Stomach (tissue), 4 donors: ENCODE results near the gene SF3B6.

Source experiments
- POLR2AphosphoS5 ChIP-seq, 3 donors: sonication (generic); formaldehyde crosslinking; IDR thresholded peaks; one replicate each; pipeline ENCODE4 v1.6.1; 2016; ENCODE audit warnings: antibody characterized with exemption in 3 of 3
- TF ChIP-seq, protein P1 (sequence below), 7 experiments: fragments of 450-650 bp in 4 of 7; fragments of 200-600 bp in 3 of 7; sonication (generic) in 3 of 7; IDR thresholded peaks; one replicate each; pipeline ENCODE4 v1.5.1; 2016 to 2019; ENCODE audit warnings: antibody characterized with exemption in 7 of 7, control low read depth in 2 of 7, mild to moderate bottlenecking in 1 of 7

DNA sequence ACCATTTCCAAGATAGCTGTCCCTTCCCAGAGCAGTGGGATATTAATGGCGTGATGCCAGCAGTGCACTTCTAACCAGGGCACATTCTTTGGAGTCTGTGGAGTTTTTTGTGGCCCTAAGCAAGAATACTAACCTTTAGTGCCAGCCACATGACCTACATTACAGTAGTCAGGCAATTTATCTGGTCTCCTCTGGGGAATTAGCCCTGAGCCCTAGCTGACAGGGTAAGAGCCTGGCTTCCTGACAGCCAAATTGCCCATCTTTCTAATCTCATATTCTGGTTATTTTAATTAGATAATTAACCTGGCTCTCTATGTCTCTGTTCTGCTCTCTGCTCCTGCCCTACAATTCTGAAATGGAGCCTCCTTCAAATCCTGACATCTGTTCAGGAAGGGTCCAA, 41.8 kb upstream of the SF3B6 start:
- TF ChIP-seq, protein P1, sequence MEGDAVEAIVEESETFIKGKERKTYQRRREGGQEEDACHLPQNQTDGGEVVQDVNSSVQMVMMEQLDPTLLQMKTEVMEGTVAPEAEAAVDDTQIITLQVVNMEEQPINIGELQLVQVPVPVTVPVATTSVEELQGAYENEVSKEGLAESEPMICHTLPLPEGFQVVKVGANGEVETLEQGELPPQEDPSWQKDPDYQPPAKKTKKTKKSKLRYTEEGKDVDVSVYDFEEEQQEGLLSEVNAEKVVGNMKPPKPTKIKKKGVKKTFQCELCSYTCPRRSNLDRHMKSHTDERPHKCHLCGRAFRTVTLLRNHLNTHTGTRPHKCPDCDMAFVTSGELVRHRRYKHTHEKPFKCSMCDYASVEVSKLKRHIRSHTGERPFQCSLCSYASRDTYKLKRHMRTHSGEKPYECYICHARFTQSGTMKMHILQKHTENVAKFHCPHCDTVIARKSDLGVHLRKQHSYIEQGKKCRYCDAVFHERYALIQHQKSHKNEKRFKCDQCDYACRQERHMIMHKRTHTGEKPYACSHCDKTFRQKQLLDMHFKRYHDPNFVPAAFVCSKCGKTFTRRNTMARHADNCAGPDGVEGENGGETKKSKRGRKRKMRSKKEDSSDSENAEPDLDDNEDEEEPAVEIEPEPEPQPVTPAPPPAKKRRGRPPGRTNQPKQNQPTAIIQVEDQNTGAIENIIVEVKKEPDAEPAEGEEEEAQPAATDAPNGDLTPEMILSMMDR (IDR thresholded peaks at IDR 0.05): no peak
- no peak for TF ChIP-seq POLR2AphosphoS5 (IDR thresholded peaks at IDR 0.05)
